ENCODE data around the gene SEMA6C. TPM values are rescaled to one million over a fixed set of nuclear protein-coding genes. Genes with fewer than 3 reads are reported as not detected.

Gene SEMA6C
- total and polyA plus RNA-seq, 2 of the 8 experiments (the other 6 are each of a cell fraction or from before 2014, with no cell fraction given) = 12.2 to 15.7 TPM

DNA sequence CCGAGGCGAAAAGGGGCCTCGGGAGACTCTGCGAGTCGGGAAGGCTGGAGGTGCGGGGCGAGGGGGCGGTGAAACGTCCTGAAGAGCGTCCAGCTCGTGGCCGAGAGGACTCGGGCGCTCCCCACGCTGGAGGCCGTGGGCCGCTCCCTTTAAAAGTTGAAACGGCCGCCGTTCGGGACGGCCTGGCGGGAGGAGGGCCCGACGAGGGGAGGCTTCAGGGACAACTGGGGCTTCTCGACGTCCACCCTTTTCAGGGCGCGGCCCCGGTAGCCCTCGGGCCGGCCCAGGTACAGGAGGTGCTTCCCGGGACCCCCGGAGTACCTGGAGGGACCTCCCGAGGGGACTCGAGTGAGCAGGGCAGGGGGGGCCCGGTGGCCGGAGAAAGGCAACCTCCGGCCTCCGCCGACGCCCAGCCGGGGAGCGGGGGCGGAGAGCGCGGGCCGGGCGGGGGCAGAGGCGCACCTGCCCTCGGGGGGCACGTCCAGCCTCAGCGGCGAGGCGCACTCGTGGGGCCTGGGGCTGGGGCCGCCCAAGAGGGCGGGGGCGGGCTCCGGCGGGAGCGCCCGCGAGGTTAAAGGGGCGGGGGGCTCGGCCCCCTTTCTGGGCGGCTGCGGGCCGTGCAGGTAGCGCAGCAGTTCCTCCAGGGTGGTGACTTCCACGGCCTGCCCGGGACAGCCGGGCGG is 14.0 kb downstream of the SEMA6C start (continued):
- peak; percentile 25; the same call in 1 of the 2 replicates for TF ChIP-seq SUZ12 (IDR thresholded peaks at IDR 0.05; ENCODE audit: low read length)
